ENCODE results near the gene ADAMTS2. TPM values are rescaled to one million over a fixed set of nuclear protein-coding genes. Genes with fewer than 3 reads are reported as not detected.

Gene ADAMTS2
- total and polyA plus RNA-seq, 3 donors from 2014 or later: 10.9 to 19.8 (median 13.6) TPM

DNA sequence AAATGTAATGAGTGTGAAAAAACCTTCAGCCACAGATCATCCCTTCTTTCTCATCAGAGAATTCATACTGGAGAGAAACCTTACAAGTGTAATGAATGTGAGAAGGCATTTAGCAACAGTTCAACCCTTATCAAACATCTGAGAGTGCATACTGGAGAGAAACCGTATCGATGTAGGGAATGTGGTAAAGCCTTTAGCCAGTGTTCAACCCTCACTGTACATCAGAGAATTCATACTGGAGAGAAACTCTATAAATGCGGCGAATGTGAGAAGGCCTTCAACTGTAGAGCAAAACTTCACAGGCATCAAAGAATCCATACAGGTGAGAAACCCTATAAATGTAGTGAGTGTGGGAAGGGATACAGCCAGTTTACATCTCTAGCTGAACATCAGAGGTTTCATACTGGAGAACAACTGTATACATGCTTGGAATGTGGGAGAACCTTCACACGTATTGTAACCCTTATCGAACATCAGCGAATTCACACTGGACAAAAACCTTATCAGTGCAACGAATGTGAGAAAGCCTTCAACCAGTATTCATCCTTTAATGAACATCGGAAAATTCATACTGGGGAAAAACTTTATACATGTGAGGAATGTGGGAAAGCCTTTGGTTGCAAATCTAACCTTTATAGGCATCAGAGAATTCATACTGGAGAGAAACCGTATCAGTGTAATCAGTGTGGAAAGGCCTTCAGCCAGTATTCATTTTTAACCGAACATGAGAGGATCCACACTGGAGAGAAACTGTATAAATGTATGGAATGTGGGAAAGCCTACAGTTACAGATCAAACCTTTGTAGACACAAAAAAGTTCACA lies 265.9 kb downstream of the ADAMTS2 start:
- peaks cover 3% of the 10 kb centered on the region for H3K9me3 ChIP-seq
- no peak overlapping the region for H3K4me3 ChIP-seq
- H3K4me1 ChIP-seq: no peaks in the 10 kb centered on the region
- no peak for TF ChIP-seq POLR2A (IDR thresholded peaks at IDR 0.05)
- TF ChIP-seq, protein P1, sequence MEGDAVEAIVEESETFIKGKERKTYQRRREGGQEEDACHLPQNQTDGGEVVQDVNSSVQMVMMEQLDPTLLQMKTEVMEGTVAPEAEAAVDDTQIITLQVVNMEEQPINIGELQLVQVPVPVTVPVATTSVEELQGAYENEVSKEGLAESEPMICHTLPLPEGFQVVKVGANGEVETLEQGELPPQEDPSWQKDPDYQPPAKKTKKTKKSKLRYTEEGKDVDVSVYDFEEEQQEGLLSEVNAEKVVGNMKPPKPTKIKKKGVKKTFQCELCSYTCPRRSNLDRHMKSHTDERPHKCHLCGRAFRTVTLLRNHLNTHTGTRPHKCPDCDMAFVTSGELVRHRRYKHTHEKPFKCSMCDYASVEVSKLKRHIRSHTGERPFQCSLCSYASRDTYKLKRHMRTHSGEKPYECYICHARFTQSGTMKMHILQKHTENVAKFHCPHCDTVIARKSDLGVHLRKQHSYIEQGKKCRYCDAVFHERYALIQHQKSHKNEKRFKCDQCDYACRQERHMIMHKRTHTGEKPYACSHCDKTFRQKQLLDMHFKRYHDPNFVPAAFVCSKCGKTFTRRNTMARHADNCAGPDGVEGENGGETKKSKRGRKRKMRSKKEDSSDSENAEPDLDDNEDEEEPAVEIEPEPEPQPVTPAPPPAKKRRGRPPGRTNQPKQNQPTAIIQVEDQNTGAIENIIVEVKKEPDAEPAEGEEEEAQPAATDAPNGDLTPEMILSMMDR (IDR thresholded peaks at IDR 0.05): no peak
- intact Hi-C loops (cut with DNase I; ENCODE audit: low total_unique reads): no loop called here
- H3K27me3 ChIP-seq: no peaks in the 10 kb centered on the region
- no peaks in the 10 kb centered on the region for H3K36me3 ChIP-seq (ENCODE audit: low read depth, missing control alignments)
- H3K27ac ChIP-seq: no peak overlapping the region
- 97 to 98% methylated on average over 11 of the region's 11 CpGs for WGBS, 2 donors
- no peak for DNase-seq

DNA sequence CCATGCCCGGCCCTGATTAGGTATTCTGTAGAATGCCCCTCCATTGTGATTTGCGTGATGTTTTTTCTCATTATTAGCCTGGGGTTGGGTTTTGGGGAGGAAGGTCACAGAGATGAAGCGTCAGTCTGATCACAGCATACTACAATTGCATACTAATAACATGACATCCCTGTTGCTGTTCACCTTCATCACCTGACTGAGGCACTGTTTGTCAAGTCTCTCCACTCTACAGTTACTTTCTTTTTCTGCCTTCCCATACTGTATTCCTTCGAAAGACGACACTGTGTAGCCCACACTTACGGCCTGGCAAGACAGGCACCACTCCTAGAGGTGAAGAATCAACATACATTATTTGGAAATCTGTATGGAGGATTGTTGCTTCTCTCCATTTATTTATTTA lies 279.6 kb downstream of the ADAMTS2 start:
- Histone ChIP-seq H3K4me3 (no peak overlapping the region), H3K27ac (no peak overlapping the region), H3K4me1 (peaks cover 8% of the 10 kb centered on the region), H3K9me3 (no peaks in the 10 kb centered on the region), H3K36me3 (ENCODE audit: low read depth, missing control alignments) (no peaks in the 10 kb centered on the region), H3K27me3 (no peaks in the 10 kb centered on the region)
- no peak for DNase-seq
- 93 to 97% methylated on average over 6 of the region's 6 CpGs for WGBS, 2 donors
- no peak for TF ChIP-seq POLR2A (IDR thresholded peaks at IDR 0.05)
- TF ChIP-seq, protein P1 (IDR thresholded peaks at IDR 0.05): no peak
- intact Hi-C loops (cut with DNase I; ENCODE audit: low total_unique reads): no loop called here

DNA sequence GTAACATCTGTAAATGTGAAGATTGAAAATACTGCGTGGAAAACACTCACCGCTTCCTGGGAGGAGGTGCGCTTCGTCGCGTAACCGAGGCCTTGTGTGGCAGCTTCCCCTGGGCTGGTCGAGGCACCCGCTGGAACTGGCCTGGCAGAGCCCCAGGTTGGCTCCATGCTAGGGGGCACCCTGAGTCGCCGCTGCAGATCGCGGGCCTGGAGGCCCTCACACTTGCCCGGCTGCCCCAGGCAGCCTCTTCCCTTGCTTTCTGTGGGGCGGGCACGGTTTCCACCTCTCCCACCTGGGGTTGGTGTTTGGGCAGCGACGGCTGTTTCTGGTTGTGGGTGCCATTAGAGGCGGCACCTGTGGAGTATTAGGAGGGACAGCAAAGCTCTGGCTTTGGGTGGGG lies 284.2 kb downstream of the ADAMTS2 start:
- H3K27me3 ChIP-seq: no peaks in the 10 kb centered on the region
- no peaks in the 10 kb centered on the region for H3K9me3 ChIP-seq
- 57 to 82% methylated on average over 7 to 19 of the region's 19 CpGs for WGBS, 2 donors
- H3K4me1 ChIP-seq: peaks cover 8% of the 10 kb centered on the region
- peak overlapping the region; percentile 69 to 85 for H3K4me3 ChIP-seq
- intact Hi-C loops (cut with DNase I; ENCODE audit: low total_unique reads): loop anchor here (5.0 kb wide), 1 partner anchor 334 kb away; no protein-coding TSS in a partner anchor
- no peak for DNase-seq
- no peak overlapping the region for H3K27ac ChIP-seq
- TF ChIP-seq POLR2A (IDR thresholded peaks at IDR 0.05): no peak
- TF ChIP-seq, protein P1 (IDR thresholded peaks at IDR 0.05): no peak
- no peaks in the 10 kb centered on the region for H3K36me3 ChIP-seq (ENCODE audit: low read depth, missing control alignments)

Small RNA genes lying within 50 kb of the gene (small RNA-seq; reads per million reads assigned to genes)
- gene AC109479.2: 0 reads per million in 2 donors

Other genes with a start within 250 kb of the ADAMTS2 start
- gene RUFY1, start 205.1 kb upstream of the ADAMTS2 start, total RNA-seq: 10 to 100 TPM; 47.0 to 51.2 TPM
- gene RUFY1, start 205.1 kb upstream of the ADAMTS2 start, polyA plus RNA-seq (ENCODE audit: insufficient read depth, low read depth, low replicate concordance): 28.6 TPM